Activated gamma-delta T cell treated with anti-CD3 and anti-CD28 coated beads, Interleukin-2, amount 50 U/mL, for 16 hours (primary cell): ENCODE measurements around the gene FOXF1.

Source experiments
- DNase-seq: peaks from one replicate; pipeline ENCODE4 v3.0.0-alpha.2; 2020; ENCODE audit warnings: low read depth

The FOXF1 gene

GRCh38 chr16:86505185-86505898 lies 5.0 kb upstream of the FOXF1 start:
- no peak for DNase-seq

GRCh38 chr16:86505899-86506864 lies 4.1 kb upstream of the FOXF1 start:
- no peak for DNase-seq

- no peak for DNase-seq
Measured at GRCh38 chr16:86507173-86508027, 2.9 kb upstream of the FOXF1 start.

- DNase-seq, result no peak
Measured at GRCh38 chr16:86508028-86508946, 2.0 kb upstream of the FOXF1 start.

- DNase-seq, result no peak
Measured at GRCh38 chr16:86508947-86509758, 1.2 kb upstream of the FOXF1 start.

- no peak for DNase-seq
Measured at GRCh38 chr16:86509759-86510464, 415 bp upstream of the FOXF1 start.

GRCh38 chr16:86511317-86512161 lies 1.2 kb downstream of the FOXF1 start:
- DNase-seq, result no peak

- DNase-seq, result no peak
Measured at GRCh38 chr16:86512301-86512859, 2.1 kb downstream of the FOXF1 start.

GRCh38 chr16:86512860-86513470 lies 2.6 kb downstream of the FOXF1 start:
- DNase-seq, result no peak

GRCh38 chr16:86513471-86514277 lies 3.3 kb downstream of the FOXF1 start:
- DNase-seq, result no peak

- DNase-seq, result no peak
Measured at GRCh38 chr16:86514481-86515376, 4.4 kb downstream of the FOXF1 start.

GRCh38 chr16:86515413-86515776 lies 5.1 kb downstream of the FOXF1 start:
- no peak for DNase-seq

GRCh38 chr16:86515777-86516622 lies 5.7 kb downstream of the FOXF1 start:
- DNase-seq, result no peak

GRCh38 chr16:86516623-86517003 lies 6.3 kb downstream of the FOXF1 start:
- DNase-seq, result no peak

- DNase-seq, result no peak
Measured at GRCh38 chr16:86517033-86517432, 6.7 kb downstream of the FOXF1 start.
